Measurements from ENCODE around the gene EIF3D. TPM values are rescaled to one million over a fixed set of nuclear protein-coding genes. Genes with fewer than 3 reads are reported as not detected.
A peak's percentile ranks its signal among the peaks of the same experiment; 100 is the strongest.

Gene EIF3D
- total RNA-seq, 1 donor from 2014 or later = 133 TPM

- intact Hi-C loops (cut with DNase I) = no loop called here
- peak; percentile 1 to 2 for ATAC-seq
- H3K27ac ChIP-seq = no peak overlapping the region
- H3K27me3 ChIP-seq (ENCODE audit: low read depth) = no peaks in the 10 kb centered on the region
- no peak for DNase-seq
- no peak for TF ChIP-seq CTCF (IDR thresholded peaks at IDR 0.05)
- H3K9me3 ChIP-seq = no peaks in the 10 kb centered on the region
- peaks cover 19% of the 10 kb centered on the region for H3K36me3 ChIP-seq
- peaks cover 15% of the 10 kb centered on the region for H3K4me1 ChIP-seq
- H3K4me3 ChIP-seq = peak overlapping the region; percentile 75
Measured at GRCh38 chr22:36505998-36506635, 22.8 kb downstream of the EIF3D start.

DNA sequence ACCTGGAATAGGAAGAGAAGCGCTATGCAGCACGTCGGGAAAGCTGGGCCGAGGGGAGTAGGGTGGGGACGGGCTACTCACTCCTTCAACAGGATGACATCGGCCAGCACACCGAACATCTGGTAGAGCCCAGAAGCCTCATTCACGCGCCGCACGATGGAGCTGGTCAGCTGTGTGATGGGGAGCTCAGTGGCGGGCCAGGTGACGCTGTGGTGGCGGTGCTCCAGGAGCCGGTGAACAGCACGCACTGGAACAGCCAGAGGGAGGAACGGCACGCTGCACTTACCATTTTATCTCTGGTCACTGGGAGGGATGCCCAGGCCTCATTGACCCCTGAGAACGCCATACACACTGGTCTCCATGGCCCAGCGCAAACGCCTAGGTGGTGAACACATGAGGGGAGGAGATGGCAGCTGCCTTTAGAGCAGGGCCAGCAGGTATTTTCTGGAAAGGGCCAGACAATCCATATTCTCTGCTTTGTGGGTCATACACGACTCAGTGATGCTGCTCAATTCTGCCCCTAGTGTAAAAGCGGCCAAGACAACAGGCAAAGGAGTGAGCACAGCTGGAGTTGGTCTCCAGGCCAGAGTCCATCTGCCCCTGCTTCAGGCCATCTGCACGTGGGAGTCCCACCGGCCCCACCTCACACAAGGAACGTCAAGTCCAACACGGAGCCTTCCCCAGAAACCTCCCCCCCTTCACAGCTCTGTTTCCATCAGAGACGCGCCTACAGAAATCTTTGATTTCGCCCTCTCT, 30.9 kb downstream of the EIF3D start:
- H3K36me3 ChIP-seq = peaks cover 10% of the 10 kb centered on the region
- ATAC-seq (no peak), DNase-seq (no peak)
- H3K27me3 ChIP-seq (ENCODE audit: low read depth) = no peaks in the 10 kb centered on the region
- peaks cover 6% of the 10 kb centered on the region for H3K4me1 ChIP-seq
- intact Hi-C loops (cut with DNase I) = no loop called here
- no peak overlapping the region for H3K27ac ChIP-seq
- no peaks in the 10 kb centered on the region for H3K9me3 ChIP-seq
- no peak overlapping the region for H3K4me3 ChIP-seq
- TF ChIP-seq CTCF (IDR thresholded peaks at IDR 0.05) = no peak

DNA sequence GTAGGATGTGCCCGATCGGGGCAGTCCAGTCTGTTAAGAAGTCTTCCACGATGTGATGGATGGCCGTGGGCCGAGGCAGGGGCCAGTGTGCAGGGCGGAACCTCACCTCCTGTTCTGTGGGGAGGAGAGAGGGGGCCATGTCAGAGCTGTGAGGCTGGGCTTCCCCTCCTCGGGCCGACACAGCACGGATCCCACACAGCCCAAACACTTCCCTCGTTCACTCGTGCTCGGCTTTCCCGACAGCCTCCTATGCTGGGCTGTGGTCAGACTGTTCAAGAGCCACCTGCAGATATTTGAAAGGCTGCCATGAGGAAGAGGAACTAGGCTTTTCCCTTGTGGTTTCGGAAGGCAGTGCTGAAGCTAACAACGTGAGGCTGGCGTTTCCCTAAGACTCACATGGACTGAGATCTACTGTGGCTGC, 35.3 kb downstream of the EIF3D start:
- peaks cover 6% of the 10 kb centered on the region for H3K4me1 ChIP-seq
- H3K4me3 ChIP-seq = no peak overlapping the region
- no peaks in the 10 kb centered on the region for H3K9me3 ChIP-seq
- intact Hi-C loops (cut with DNase I) = no loop called here
- TF ChIP-seq CTCF (IDR thresholded peaks at IDR 0.05) = no peak
- no peak overlapping the region for H3K27ac ChIP-seq
- peak; percentile 76 for ATAC-seq
- peaks cover 27% of the 10 kb centered on the region for H3K36me3 ChIP-seq
- DNase-seq = peak; percentile 69
- H3K27me3 ChIP-seq (ENCODE audit: low read depth) = no peaks in the 10 kb centered on the region

GRCh38 chr22:36492109-36492508, 36.9 kb downstream of the EIF3D start:
- TF ChIP-seq CTCF (IDR thresholded peaks at IDR 0.05) = no peak
- Histone ChIP-seq H3K27ac (no peak overlapping the region), H3K4me3 (no peak overlapping the region), H3K27me3 (ENCODE audit: low read depth) (no peaks in the 10 kb centered on the region), H3K9me3 (no peaks in the 10 kb centered on the region), H3K36me3 (peaks cover 27% of the 10 kb centered on the region), H3K4me1 (peaks cover 6% of the 10 kb centered on the region)
- DNase-seq (no peak), ATAC-seq (no peak)
- intact Hi-C loops (cut with DNase I) = no loop called here

DNA sequence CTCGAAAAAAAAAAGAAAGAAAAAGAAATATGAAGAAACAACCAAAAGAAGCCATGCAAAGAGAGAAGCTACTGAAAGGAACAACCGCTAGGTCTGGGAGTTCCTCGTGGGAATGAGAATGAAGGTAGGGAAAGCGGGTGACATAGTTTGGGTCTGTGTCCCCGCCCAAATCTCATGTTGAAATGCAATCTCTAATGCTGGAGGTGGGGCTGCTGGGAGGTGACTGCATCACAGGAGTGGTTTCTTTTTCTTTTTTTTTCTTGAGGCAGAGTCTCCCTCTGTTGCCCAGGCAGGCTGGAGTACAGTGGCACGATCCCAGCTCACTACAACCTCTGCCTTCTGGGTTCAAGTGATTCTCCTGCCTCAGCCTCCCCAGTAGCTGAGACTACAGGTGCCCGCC, 37.8 kb downstream of the EIF3D start:
- no peak for TF ChIP-seq CTCF (IDR thresholded peaks at IDR 0.05)
- no peak for DNase-seq
- no peak overlapping the region for H3K4me3 ChIP-seq
- H3K9me3 ChIP-seq = no peaks in the 10 kb centered on the region
- H3K4me1 ChIP-seq = peaks cover 6% of the 10 kb centered on the region
- no peak overlapping the region for H3K27ac ChIP-seq
- intact Hi-C loops (cut with DNase I) = no loop called here
- ATAC-seq = no peak
- no peaks in the 10 kb centered on the region for H3K27me3 ChIP-seq (ENCODE audit: low read depth)
- peaks cover 24% of the 10 kb centered on the region for H3K36me3 ChIP-seq
